Activated B cell treated with CpG ODN at 0.5 μM for 24 hours (primary cell): ENCODE data around the gene LRRIQ3. TPM values are rescaled to one million over a fixed set of nuclear protein-coding genes. Genes with fewer than 3 reads are reported as not detected.
"Not testable (repeated sequence)": the region's sequence is repeated elsewhere in the genome, so short reads cannot be mapped to it uniquely, and the experiment has no call there.

ENCODE experiments used
- ATAC-seq: fragments of 200-7000 bp; cut with Tn5 transposase; one replicate; pipeline ENCODE4 v1.10.0; 2021; ENCODE audit warnings: low read depth, mild to moderate bottlenecking, moderate library complexity
- CTCF ChIA-PET: fragments of 350-600 bp; sonication (Branson Sonifier 250); formaldehyde crosslinking; loops from one replicate; lab custom pipeline; 2021; ENCODE audit warnings: antibody characterized with exemption; lab: Charles Lee
- POLR2A ChIA-PET: fragments of 350-600 bp; sonication (Branson Sonifier 250); formaldehyde crosslinking; loops from one replicate; lab custom pipeline; 2021; ENCODE audit warnings: antibody characterized with exemption; lab: Charles Lee
- DNase-seq: peaks from one replicate; pipeline ENCODE4 v3.0.0; 2022
- H3K27ac Mint-ChIP-seq: one replicate; pipeline ENCODE4 v1.8.0; 2020; ENCODE audit warnings: mixed read lengths
- H3K27me3 Mint-ChIP-seq: one replicate; pipeline ENCODE4 v1.8.0; 2021; ENCODE audit warnings: mixed read lengths
- H3K36me3 Mint-ChIP-seq: one replicate; pipeline ENCODE4 v1.8.0; 2021; ENCODE audit warnings: low read depth, mixed read lengths
- H3K4me1 Mint-ChIP-seq: one replicate; pipeline ENCODE4 v1.8.0; 2021; ENCODE audit warnings: mixed read lengths
- H3K4me3 Mint-ChIP-seq: one replicate; pipeline ENCODE4 v1.8.0; 2020; ENCODE audit warnings: mild to moderate bottlenecking, mixed read lengths
- H3K9me3 Mint-ChIP-seq: one replicate; pipeline ENCODE4 v1.8.0; 2020; ENCODE audit warnings: mixed read lengths
- intact Hi-C: fragments of 100-400 bp; cut with micrococcal nuclease; formaldehyde crosslinking; loops from one replicate; pipeline ENCODE4 v1.15.1; 2024
- total RNA-seq: library from RNA; stranded (reverse); gene quantifications from 2 replicates; pipeline ENCODE4 v1.2.3, GENCODE V29; 2022
- TF ChIP-seq, protein P1 (sequence below): fragments of 200-600 bp; IDR thresholded peaks from one replicate; pipeline ENCODE4 v1.8.0; 2022; ENCODE audit warnings: antibody characterized with exemption, mild to moderate bottlenecking

Gene LRRIQ3
- total RNA-seq, 1 donor from 2014 or later = 1.00 TPM

- Mint-ChIP-seq H3K36me3 (no peaks in the 10 kb centered on the region), H3K4me3 (no peak overlapping the region), H3K27me3 (no peaks in the 10 kb centered on the region), H3K9me3 (peaks cover 7% of the 10 kb centered on the region), H3K27ac (no peak overlapping the region), H3K4me1 (no peaks in the 10 kb centered on the region)
- CTCF ChIA-PET = no interaction called here
- TF ChIP-seq, protein P1, sequence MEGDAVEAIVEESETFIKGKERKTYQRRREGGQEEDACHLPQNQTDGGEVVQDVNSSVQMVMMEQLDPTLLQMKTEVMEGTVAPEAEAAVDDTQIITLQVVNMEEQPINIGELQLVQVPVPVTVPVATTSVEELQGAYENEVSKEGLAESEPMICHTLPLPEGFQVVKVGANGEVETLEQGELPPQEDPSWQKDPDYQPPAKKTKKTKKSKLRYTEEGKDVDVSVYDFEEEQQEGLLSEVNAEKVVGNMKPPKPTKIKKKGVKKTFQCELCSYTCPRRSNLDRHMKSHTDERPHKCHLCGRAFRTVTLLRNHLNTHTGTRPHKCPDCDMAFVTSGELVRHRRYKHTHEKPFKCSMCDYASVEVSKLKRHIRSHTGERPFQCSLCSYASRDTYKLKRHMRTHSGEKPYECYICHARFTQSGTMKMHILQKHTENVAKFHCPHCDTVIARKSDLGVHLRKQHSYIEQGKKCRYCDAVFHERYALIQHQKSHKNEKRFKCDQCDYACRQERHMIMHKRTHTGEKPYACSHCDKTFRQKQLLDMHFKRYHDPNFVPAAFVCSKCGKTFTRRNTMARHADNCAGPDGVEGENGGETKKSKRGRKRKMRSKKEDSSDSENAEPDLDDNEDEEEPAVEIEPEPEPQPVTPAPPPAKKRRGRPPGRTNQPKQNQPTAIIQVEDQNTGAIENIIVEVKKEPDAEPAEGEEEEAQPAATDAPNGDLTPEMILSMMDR = no peak
- POLR2A ChIA-PET = no interaction called here
- DNase-seq (no peak), ATAC-seq (no peak)
- intact Hi-C loops = no loop called here
These were observed 52.9 kb downstream of the LRRIQ3 start for GRCh38 chr1:74145086-74145485.

DNA sequence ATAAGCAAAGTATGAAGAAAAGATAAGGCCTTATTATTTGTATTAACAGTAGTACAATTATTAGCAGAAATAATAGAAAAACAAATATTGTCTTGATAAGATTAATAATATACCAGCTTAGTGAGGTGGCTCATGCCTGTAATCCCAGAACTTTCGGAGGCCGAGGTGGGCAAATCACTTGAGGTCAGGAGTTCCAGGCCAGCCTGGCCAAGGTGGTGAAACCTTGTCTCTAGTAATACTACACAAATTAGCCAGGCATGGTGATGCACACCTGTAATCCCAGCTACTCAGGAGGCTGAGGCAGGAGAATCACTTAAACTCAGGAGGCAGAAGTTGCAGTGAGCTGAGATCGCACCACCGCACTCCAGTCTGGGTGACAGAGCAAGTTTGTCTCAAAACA is 80.6 kb downstream of the LRRIQ3 start:
- H3K27me3 Mint-ChIP-seq, H3K9me3 Mint-ChIP-seq, DNase-seq, H3K27ac Mint-ChIP-seq, intact Hi-C loops, H3K4me3 Mint-ChIP-seq, POLR2A ChIA-PET, H3K4me1 Mint-ChIP-seq, H3K36me3 Mint-ChIP-seq, ATAC-seq, CTCF ChIA-PET: not testable (repeated sequence)

- no peak overlapping the region for H3K4me3 Mint-ChIP-seq
- ChIA-PET POLR2A (no interaction called here), CTCF (no interaction called here)
- no peaks in the 10 kb centered on the region for H3K9me3 Mint-ChIP-seq
- H3K27ac Mint-ChIP-seq = no peak overlapping the region
- intact Hi-C loops = no loop called here
- no peak for DNase-seq
- ATAC-seq = no peak
- H3K27me3 Mint-ChIP-seq = no peaks in the 10 kb centered on the region
- no peaks in the 10 kb centered on the region for H3K36me3 Mint-ChIP-seq
- H3K4me1 Mint-ChIP-seq = no peaks in the 10 kb centered on the region
- TF ChIP-seq, protein P1 = no peak
These were observed 84.6 kb downstream of the LRRIQ3 start for GRCh38 chr1:74113333-74113732.

- ChIA-PET CTCF (no interaction called here), POLR2A (no interaction called here)
- Mint-ChIP-seq H3K4me1 (no peaks in the 10 kb centered on the region), H3K4me3 (no peak overlapping the region), H3K27ac (no peak overlapping the region), H3K27me3 (no peaks in the 10 kb centered on the region), H3K9me3 (no peaks in the 10 kb centered on the region), H3K36me3 (no peaks in the 10 kb centered on the region)
- intact Hi-C loops = no loop called here
- ATAC-seq = no peak
- TF ChIP-seq, protein P1 = no peak
- DNase-seq = no peak
These were observed 90.6 kb downstream of the LRRIQ3 start for GRCh38 chr1:74107394-74107793.

DNA sequence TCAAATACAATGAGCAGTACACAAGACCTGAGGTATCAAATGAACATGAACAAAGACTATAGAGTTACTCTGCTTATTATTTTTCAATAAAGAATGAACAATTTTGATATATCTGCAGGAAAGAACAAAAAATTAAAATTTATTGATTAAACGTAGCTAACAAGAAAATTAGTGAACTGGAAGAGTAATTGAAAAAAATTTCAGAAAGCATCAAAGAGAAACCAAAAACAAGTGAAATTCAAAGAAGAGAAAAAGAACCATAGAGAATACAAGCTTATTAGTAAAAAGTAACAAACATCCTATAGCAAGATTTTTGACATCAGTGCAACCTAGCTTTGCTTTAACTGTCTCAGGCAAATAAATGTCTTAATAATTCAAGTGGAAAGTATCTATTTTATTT is 106.6 kb downstream of the LRRIQ3 start:
- Mint-ChIP-seq H3K4me1 (no peaks in the 10 kb centered on the region), H3K36me3 (no peaks in the 10 kb centered on the region), H3K27ac (no peak overlapping the region), H3K4me3 (no peak overlapping the region), H3K27me3 (no peaks in the 10 kb centered on the region), H3K9me3 (peaks cover 11% of the 10 kb centered on the region)
- no peak for ATAC-seq
- intact Hi-C loops = no loop called here
- ChIA-PET POLR2A (no interaction called here), CTCF (no interaction called here)
- DNase-seq = no peak
- TF ChIP-seq, protein P1 = no peak

GRCh38 chr1:74083128-74083527 is 114.8 kb downstream of the LRRIQ3 start:
- TF ChIP-seq, protein P1 = no peak
- intact Hi-C loops = no loop called here
- DNase-seq = no peak
- ChIA-PET CTCF (no interaction called here), POLR2A (no interaction called here)
- H3K4me1 Mint-ChIP-seq = no peaks in the 10 kb centered on the region
- no peak overlapping the region for H3K4me3 Mint-ChIP-seq
- no peak for ATAC-seq
- no peaks in the 10 kb centered on the region for H3K9me3 Mint-ChIP-seq
- no peak overlapping the region for H3K27ac Mint-ChIP-seq
- H3K36me3 Mint-ChIP-seq = no peaks in the 10 kb centered on the region
- no peaks in the 10 kb centered on the region for H3K27me3 Mint-ChIP-seq
